Measurements from ENCODE around the gene ZDHHC11B.
A peak's percentile ranks its signal among the peaks of the same experiment; 100 is the strongest.
"Not testable (repeated sequence)": the region's sequence is repeated elsewhere in the genome, so short reads cannot be mapped to it uniquely, and the experiment has no call there.

The ZDHHC11B gene

DNA sequence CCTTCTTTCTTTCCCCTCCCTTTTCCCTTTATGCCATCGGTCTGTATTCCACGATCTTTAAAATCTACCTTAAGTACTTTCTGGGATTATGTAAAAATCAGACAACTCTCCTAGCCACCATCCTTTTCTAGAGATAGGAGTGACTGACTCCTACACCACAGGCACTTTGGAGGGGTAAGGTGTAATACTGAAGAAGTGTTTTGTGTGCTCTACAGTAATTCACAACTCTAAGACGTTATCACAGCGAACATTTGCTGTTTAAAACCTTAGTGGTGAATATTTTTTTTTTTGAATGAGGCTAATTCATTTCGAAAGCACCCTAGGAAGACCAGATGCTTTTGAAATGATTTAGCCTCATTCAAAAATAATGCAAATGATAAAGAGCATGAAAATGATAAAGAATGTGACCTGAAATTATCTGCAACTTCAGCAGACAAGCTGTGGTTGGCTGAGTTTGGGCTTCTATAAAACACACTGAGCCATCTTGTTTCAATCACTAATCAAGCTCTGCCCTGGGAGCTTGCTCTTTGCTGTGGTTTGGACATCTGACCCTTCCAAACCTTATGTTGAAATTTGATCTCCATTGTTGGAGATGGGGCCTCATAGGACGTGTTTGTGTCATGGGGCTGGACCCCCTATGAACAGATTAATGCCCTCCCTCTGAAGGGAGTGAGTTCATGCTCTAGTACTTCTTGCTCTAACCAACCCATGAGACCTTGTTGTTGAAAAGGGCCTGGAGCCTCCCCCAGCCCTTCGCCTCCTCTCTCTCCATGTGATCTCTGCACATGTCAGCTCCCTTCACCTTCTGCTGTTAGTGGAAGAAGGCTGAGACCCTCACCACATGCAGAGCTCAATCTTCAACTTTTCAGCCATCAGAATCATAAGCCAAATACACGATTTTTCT is 70.1 kb downstream of the ZDHHC11B start:
- DNase-seq = not testable (repeated sequence)

DNA sequence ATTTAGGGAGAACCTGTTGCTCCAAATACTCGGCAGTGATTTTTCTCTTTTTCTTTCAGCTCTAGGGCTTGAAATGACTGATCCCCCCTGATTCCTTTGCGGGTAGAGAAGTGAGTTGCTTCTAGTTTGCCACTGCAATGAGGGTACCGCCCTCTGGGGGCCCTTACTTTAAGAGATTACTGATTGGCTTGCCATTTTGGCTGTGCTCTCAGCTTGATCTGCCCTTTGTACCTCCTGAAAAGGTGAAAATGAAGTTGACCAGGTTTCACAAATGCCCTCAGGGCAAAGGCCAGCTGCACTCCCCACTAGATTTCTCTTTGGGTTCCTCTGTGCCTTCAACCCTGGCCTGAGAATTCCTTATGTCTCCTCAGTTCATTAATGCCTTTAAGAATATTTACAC is 70.8 kb downstream of the ZDHHC11B start:
- not testable (repeated sequence) for DNase-seq

DNA sequence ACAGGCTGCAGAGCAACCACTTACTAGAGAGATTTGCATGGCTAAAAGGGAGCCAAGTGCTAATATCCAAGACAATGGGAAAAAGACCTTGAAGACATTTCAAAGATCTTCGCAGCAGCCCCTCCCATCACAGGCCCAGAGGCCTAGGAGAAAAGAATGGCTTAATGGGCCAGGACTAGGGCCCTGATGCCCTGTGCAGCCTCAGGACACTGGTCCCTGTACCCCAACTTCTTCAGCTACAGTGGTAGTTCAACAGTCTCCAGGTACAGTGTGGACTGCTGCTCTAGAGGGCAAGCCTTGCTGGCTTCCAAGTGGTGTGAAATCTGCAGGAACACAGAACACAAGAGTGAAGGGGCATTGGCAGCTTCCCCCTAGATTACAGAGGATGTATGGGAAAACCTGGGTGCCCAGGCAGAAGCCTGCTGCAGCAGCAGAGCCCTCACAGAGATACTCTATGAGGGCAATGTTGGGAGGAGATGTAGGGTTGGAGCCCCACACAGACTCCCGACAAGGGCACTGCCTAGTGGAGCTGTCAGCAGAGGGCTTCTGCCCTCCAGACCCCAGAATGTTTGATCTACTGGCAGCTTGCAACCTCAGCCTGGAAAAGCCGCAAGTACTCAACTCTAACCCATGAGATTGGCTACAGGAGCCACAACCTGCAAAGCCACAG is 75.5 kb downstream of the ZDHHC11B start:
- DNase-seq = not testable (repeated sequence)

DNA sequence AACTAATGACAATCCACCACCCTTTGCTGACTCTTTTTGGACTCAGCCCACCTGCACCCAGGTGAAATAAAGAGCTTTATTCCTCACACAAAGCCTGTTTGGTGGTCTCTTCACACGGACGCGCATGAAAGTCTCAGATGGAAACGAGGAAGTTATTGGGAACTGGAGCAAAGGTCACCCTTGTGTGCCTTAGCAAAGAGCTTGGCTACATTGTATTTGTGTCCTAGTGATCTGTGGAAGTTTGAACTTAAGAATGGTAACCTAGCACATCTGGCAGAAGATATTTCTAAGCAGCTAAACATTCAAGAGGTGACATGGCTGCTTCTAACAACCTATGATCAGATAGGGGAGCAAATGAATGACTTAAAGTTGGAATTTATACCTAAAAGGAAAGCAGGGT is 76.2 kb downstream of the ZDHHC11B start:
- DNase-seq = not testable (repeated sequence)

DNA sequence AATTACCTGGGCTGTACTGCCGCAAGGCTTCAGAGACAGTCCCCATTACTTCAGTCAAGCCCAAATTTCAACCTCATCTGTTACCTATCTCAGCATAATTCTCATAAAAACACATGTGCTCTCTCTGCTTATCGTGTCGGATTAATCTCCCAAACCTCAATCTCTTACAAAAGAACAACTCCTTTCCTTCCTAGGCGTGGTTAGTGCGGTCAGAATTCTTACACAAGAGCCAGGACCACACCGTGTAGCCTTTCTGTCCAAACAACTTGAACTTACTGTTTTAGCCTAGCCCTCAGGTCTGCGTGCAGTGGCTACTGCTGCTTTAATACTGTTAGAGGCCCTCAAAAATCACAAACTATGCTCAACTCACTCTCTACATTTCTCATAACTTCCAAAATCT is 78.4 kb downstream of the ZDHHC11B start:
- not testable (repeated sequence) for DNase-seq

DNA sequence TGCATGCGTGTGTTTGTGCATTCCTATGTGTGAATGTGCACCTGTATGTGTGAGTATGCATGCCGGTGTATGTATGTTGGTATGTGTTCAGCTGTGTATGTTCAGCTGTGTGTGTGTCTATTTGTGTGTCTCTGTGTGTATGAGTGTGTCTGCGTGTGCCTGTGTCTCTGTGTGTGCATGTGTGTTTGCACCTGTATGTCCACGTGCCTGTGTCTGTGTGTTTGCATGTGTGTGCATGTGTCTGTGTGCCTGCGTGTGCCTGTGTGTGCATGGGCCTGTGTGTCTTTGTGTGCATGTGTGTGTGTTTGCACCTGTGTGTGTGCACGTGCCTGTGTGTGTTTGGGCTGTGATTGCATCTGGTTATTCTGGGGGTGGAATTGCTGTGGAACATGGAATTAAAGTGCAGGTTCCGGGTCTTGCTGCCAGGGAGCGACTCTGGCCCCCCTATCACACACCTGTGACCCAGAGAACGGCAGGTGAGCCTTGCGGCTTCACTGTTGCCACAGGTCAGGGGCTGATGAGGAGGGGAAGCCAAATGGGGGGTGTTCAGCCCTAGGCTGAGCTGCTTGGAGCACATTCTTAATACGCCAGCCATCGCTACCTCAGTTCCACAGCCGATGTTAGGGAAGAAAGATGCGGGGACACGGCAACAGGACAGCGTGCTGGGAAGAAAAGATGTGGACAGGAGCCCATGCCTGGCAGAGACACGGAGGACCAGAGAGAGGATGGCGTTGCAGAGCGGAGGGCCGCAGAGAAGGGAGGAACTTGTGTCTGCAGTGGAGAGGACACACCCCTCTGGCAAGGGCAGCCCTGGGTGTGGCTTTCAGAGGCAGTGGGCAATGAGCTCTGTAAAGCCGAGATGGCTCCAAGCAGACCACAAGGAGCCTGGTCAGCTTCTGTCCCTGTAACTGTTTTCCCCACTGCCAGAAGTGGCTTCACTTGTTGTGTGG is 87.5 kb downstream of the ZDHHC11B start:
- DNase-seq = peak; percentile 78

DNA sequence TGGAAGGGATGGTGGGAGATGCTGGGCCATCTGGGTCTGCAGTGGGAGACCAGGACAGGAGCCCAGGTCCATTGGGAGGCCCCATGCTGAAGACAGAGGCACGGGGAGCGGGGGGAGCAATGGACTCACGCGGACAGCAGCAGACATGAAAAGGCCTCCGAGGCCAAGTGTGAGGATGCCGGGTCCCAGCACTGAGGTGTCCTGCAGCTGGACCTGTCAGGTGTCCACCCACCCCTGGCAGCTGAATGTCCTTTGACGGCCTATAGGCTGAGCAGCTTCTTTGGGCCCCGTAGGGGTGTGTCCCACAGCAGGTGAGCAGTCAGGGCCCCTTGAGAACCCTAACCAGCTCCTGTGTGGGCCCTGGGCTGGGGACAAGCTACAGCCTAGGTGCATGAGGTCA is 88.3 kb downstream of the ZDHHC11B start:
- DNase-seq = not testable (repeated sequence)

DNA sequence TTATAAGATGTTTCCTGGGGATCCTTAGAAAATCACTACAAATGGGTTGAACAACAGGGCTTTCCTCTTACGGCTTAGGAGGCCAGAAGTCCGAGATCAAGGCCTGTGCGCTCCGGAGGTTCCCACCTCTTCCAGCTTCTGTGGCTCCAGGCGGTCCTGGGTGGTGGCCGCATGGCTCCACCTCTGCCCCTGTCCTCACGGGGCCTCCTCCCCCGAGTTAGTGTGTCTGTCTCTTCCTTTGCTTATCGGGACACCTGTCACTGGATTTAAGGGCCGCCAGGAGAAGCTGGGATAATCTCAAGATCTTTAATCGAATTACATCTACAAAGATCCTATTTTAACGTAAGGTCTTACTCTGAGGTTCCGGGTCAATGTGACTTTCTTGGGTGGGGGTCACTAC is 89.1 kb downstream of the ZDHHC11B start:
- not testable (repeated sequence) for DNase-seq

DNA sequence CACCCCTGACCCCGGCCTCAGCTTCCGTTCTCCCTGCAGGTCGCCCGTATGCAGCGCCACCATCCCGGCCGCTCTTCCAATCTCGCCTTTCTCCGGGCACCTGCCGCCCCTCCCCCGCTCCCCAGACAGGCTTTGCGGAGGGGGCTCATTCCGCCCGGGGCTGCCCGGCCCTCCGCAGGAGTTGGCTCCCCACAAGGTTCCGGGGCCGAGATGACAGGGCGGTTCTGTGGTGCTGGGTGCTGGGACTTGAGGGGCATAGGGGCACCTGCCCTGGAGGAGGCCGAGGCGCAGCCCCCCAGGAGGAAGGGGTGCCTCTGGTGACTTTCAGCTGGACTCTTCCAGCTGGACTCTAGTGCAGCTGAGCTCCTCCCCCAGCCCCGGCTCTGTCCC is 90.5 kb downstream of the ZDHHC11B start:
- not testable (repeated sequence) for DNase-seq

DNA sequence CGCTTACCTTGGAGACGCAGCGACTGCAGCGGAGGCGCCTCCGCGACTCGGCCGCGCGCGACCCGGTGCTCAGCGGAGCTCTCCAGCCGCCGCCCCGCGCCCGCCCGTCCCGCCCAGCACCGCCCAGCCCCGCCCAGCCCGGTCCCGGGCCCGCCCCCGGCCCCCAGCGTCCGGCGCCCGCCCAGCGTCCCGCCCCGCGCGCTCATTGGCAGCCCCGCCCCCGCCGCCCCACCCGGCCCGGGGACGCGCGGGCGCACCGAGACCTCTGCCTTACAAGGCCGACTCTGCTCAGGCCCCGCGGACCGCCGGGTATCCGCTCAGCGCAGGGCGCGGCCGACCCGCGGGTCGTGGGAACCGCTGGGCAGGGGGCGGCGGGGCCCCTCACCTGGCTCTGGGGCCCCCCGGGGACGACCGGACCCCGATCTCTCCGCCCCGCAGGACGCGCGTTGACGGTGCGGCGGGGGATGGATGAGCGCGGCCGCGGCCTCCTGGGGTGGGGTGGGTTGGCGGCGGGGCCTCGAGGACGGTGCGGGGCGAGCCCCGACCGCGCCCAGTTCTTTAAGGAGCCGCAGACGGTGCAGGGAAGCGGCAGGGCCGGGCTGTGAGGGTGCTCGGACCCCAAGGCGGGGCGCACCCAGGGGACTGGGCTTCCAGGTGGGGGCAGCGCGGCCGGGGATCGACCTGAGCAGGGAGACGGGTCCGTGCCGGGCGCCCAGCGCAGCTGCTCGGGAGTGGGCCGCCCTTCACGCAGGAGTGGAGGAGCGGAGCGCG is 91.1 kb downstream of the ZDHHC11B start, which contains the start of gene TPPP:
TPPP (minus strand) TSS at position 82 of the 771 bp plus-strand sequence. CDS start 15,292 bp downstream, outside the sequence.
- DNase-seq = peak; percentile 99

DNA sequence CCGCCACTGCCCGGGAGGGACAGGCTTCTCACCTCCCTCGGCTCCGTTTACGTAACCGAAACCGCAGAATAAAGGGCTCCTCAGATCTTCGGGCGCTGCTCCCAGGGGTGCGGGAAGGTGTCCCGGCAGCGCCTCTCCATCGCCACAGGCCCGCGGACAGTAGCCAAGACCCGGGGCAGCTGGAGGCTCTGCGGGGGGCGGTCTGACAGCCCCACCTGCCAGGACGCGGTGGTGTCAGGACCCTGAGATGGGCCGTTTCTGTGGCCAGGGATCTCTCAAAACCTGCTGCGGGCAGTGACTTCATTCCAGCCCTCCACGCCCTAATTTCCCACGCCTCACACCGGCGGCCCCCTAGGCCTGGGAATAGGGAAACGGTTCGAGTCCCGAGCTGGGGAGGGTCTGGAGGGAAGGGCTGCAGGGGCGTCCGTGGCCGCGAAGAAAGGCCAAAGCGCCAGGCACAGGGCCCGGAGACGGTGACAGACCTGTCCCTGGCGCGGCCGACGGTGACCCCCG is 91.9 kb downstream of the ZDHHC11B start:
- DNase-seq = peak; percentile 49

DNA sequence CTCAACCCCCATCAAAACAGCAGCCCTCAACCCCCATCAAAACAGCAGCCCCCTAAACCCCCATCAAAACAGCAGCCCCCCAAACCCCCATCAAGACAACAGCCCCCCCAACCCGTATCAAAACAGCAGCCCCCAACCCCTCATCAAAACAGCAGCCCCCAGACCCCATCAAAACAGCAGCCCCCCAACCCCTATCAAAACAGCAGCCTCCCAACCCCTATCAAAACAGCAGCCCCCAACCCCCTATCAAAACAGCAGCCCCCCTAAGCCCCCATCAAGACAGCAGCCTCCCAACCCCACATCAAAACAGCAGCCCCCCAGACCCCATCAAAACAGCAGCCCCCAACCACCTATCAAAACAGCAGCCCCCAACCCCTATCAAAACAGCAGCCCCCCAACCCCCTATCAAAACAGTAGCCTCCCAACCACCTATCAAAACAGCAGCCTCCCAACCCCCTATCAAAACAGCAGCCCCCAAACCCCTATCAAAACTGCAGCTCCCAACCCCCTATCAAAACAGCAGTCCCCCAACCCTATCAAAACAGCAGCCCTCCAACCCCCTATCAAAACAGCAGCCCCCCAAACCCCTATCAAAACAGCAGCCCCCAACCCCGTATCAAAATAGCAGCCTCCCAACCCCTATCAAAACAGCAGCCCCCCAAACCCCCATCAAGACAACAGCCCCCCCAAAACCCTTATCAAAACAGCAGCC is 92.6 kb downstream of the ZDHHC11B start:
- DNase-seq = no peak

DNA sequence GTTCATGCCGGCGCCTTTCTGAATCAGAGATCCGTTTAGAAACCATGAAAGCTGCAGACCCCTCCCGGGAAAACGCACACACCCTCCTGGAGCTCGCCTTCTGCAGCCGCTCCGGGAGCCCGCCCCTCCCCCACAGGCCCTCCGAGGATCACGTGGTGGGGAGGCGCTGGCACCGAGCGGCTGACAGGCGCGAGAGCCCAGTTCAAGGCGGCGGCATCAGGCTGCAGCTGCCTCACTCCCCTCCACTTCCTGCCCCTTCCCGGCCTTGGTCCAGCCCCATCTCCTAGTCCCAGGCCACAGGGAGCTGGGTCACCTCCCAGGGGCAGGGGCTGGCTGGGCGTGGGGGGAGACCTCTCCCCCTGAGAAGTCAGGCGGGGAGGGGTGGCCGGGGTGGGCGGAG is 93.5 kb downstream of the ZDHHC11B start:
- DNase-seq = not testable (repeated sequence)

DNA sequence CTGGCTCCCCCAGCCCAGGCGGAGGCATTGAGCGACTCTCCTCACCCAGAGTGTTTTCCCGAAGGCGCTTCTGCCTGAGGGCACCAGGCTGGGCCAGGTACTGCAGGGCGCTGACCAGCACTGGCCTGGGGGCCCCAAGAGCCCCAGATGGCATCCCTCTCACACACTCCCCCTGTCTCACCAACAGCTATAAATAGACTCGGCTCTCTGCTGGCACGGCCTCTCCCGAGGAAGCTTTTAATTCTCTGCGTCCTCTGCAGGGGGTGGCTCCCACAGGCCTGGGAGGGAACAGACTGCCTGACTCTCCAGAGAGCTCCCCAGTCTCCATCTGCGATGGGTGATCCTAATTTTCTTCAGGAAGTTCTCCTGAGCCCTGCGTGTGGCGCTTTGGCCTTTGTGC is 94.2 kb downstream of the ZDHHC11B start:
- DNase-seq = not testable (repeated sequence)

DNA sequence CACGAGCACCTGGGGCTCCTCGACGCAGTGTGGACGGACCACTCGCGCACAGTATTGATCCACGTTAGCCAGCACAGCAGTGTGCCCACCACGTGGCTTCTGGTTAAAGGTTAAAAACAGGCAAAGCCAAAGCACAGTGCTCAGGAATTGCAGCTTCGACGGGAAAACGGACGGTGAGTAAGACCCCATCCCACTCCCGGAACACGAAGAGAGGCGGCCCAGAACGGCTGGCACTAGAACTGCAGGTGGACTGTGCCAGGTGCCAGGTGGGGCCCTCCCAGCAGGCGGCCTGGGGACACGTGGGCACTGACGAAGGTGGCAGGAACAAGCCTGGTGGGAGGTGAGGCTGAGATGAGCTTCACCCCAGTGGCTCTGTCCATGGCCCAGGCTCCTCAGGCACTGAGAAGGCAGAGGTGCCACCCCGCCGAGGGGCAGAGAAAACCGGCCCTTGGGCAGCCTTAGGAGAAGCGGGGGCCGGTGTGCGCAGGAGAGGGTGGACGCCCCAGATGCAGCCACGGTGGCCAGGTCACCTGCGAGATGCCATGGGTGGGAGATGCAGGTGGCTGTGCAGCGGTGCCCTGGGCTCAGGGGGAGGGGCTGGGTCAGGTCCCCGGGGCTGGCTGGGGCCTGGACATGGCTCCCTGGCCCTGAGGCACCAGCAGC is 96.0 kb downstream of the ZDHHC11B start:
- not testable (repeated sequence) for DNase-seq

DNA sequence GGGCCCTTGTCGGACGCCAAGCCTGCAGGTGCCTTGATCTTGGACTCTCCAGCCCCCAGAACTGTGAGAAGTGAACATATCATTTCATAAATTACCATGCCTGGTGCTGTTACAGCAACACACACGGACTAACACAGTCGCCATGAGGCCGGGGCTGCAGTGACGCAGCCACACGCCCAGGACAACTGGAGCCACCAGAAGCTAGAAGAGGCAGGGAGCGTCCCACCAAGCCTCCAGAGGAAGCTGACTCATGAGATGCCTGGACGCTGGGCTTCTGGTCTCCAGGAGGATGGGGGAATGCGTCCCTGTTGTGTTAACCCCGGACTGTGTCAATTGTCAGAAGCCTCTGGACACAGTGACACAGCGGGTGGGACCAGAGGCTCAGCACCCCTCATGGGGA is 97.6 kb downstream of the ZDHHC11B start:
- DNase-seq = not testable (repeated sequence)

DNA sequence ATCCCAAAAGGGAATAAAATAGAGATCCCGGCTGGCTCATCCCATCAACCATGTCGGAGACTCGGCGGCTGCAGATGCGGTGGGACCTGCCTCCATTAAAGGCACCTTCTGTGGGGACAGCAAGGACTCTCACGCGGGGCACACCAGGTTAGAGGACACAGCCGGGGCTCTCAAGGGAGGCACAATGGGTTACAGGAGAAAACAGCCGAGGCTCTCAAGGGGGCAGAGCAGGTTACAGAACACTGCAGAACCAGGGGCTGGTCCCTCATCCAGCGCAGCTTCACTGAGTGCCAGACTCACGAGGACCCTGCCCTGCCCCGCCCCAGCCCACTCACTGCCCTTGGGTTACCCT is 98.4 kb downstream of the ZDHHC11B start:
- DNase-seq = not testable (repeated sequence)

DNA sequence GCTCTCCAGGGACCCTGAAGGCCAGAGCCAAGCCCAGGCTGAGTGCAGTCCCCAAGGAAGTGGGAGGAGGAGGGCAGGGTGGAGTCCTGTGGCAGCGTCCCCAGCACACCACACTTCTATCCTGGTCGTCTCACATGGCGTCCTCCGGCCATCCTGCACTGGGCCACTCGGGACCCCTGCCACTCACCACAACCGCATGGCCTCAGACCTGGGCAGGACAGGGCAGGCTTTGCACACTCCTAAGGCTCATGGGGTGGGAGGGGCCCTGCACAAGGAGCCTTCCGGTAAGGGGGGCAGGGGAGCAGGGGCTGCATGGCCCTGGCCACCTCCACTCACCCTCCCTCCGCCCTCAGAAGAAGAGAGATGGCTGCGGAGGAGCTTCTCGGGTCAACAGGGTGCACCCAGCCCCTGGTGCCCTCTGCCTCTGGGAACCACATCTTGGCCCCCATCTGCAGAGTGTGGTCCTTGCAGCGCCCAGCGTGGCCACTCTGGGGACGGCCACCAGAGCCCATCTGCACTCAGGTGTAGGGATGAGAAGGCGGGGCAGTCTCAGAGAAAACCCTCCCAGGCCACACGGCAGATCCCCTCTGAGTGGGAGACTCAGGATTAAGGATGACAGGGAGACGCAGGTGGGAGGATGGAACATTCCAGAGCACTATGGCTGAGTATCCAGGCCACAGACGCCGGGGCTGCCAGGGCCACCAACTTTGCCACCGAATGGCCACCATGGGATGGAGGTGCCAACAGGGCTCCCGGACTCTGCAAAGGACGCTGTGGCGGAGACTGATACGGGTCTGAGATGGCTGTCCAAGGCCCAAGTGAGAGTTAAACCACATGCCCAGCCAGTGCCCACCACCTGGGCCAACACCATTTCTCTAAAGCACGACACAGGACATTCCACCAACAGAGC is 99.0 kb downstream of the ZDHHC11B start:
- DNase-seq = no peak

DNA sequence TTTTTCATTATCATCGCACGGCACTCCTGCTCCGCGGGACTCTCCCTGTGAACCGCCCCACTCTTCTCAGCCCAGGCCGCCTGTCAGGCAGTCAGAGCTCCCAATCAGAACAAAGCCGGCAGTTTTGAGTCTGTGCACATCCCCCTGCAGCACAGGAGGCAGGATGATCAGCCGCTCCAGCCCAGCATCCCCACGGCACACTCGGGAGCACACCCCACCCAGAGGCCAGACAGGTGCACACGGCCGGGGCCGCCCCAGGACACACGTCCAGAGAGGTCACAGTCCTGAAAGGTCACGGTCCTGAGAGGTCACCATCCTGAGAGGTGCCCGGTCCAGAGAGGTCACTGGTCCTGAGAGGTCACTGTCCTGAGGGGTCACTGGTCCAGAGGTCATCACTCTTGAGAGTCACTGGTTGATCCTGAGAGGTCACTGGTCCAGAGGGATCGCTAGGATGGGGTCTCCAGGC is 99.7 kb downstream of the ZDHHC11B start:
- no peak for DNase-seq
